Activated naive CD8-positive, alpha-beta T cell treated with anti-CD3 and anti-CD28 coated beads, Interleukin-2, amount 10 ng/mL, durations not matched to agents 7 days and 5 days (primary cell): ENCODE measurements around the gene PLAAT2. TPM values are rescaled to one million over a fixed set of nuclear protein-coding genes. Genes with fewer than 3 reads are reported as not detected.

ENCODE experiments used
- total RNA-seq, 2 experiments: library from RNA; stranded (reverse); gene quantifications; one replicate each; pipeline ENCODE4 v1.2.3, GENCODE V29; 2021

The PLAAT2 gene
- total RNA-seq, 2 experiments from 2014 or later = 0.58 TPM; not detected in 1

Other genes with a start within 250 kb of the PLAAT2 start
- gene SLC22A9, start 193.6 kb downstream of the PLAAT2 start, total RNA-seq = not detected
- gene PLAAT5, start 72.2 kb downstream of the PLAAT2 start, total RNA-seq = under 1 TPM; 0.43 to 0.44 TPM
- not detected for gene LGALS12, start 57.3 kb downstream of the PLAAT2 start, total RNA-seq
- 100 to 1,000 TPM; 156 to 158 TPM for gene PLAAT4, start 26.6 kb downstream of the PLAAT2 start, total RNA-seq
- gene PLAAT3, start 51.1 kb upstream of the PLAAT2 start, total RNA-seq = 10 to 100 TPM; 15.8 to 17.3 TPM
- 10 to 100 TPM; 36.7 to 38.1 TPM for gene ATL3, start 108.0 kb upstream of the PLAAT2 start, total RNA-seq
- 10 to 100 TPM; 50.8 to 51.1 TPM for gene RTN3, start 118.1 kb upstream of the PLAAT2 start, total RNA-seq
- gene ZFTA, start 205.4 kb upstream of the PLAAT2 start, total RNA-seq = 1 to 10 TPM; 4.7 to 5.0 TPM